HG02884 (cell line): Measurements from ENCODE around the gene MAPKAPK3.
A peak's percentile ranks its signal among the peaks of the same experiment; 100 is the strongest.

Experiments
- ATAC-seq: cut with Tn5 transposase; IDR thresholded peaks from one replicate; pipeline ENCODE4 v1.9.1; 2021; ENCODE audit warnings: mild to moderate bottlenecking, moderate library complexity; ENCODE audit not compliant: unreplicated experiment

MAPKAPK3 gene

DNA sequence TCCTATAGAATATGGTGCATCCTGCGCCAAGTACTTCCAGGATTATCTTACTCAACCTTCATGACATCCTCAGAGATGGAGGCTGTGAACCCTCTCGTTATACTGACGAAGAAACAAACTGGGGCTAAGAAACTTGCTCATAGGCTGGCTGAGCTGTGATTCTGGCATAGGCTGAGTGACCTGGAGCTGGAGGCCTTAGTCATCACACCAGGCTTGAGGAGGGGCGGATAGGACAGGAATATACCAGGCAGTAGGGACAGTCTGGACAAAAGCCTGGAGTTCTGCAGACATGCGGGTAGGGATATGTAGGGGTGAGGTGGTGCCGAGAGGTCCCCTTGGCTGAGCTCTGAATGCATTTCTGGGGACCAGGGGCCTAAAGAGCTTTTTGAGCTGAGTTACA is 29.6 kb upstream of the MAPKAPK3 start:
- ATAC-seq: no peak

DNA sequence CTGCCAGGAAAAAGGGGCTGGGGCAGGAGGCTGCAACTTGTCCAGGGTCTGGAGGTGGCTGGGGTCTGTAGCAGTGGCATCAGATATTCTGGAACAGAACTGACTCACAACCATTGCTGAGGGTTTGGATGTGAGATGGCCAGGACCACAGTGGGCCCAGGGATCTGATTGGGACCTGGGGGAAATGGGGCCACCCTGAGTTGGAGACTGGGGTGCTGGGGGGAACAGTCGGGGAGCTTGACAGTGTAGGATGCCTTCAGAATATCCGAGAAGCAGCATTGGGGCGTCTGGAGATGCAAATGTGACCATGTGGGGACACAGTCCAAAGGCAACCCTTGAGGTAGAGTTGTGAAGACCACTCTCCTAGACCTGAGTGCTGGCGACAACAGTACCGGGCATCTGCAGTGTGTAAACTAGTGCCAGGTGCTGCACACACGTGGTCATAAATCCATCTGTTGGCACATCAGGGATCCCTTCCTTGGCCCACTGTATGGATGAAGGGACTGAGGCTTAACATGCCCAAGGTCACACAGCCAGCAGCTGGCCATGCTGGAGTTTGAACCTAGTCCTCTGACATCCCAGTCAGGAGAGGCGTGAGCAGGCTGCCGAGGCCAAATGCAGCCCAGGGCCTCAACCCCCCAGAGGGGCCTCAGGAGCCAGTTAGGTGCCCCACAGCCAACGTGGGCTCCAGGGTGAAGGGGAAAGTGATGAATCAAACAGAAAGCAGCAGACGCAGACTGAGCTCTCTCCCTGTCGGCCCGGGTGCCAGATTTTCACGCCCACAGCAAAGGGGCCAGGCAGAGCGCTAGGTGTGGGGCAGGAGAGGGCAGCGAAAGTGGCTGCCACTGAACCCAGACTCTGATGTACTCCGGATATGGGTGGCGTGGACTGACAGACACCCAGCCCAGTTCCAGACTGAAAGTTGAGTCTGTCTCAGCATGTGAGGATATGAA is 28.9 kb upstream of the MAPKAPK3 start:
- no peak for ATAC-seq

DNA sequence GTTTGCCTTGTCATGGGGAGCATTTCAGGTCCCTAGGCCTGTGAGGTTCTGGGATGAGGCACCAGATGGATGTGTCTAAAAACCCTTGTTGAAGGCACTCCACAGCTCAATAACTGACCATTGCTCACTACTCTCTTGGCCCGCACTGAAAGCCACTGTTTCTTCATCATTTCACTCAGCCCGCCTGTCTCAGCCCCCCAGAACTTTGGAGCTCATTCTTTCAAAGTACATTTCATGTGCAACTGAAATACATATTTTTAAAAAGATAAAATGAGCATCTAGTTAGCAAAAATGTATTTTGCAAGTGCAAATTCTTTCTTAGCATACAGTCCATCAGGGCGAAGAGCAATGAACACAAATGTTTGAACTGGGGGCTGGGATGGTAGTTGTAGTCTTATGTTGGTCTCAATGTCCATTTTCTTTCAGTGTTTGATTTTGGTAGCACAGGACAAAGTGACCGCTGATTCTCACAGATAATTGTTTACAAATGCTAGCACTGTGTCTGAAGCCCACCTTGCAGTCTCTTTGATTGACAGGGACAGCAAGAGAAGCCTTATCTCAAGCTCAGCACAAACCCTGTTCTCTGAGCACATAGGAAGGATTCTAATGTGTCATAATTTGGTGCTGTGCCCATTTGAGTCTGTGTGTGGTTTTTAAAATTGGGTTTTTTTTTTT is 28.1 kb upstream of the MAPKAPK3 start:
- ATAC-seq: no peak

DNA sequence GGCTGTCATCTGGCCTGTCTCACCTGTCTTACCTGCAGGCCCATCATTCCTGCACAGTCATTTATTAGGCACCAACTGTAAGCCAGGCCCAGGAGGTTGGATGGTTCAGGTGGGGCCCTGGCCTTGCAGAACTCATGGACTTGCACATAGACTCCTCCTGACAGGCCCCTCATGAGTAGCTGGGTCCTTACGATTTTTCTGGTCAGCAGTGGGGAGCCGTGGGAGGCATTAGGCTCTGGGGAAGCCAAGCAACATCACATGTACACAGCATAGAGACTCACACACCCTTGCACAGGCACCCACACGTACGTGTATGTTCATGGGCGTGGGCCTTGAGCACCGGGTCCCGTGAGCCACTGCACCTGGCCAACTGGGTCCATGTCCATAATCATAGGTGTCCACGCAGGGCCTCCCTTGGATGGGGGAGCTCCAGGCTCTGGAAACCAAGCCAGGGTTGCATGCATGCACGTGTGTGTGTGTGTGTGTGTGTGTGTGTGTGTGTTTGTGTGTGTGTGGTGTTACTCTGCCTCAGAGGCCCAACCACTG is 25.7 kb upstream of the MAPKAPK3 start:
- ATAC-seq: peak; percentile 4

- no peak for ATAC-seq
These were observed 24.4 kb upstream of the MAPKAPK3 start for GRCh38 chr3:50592568-50592967.

DNA sequence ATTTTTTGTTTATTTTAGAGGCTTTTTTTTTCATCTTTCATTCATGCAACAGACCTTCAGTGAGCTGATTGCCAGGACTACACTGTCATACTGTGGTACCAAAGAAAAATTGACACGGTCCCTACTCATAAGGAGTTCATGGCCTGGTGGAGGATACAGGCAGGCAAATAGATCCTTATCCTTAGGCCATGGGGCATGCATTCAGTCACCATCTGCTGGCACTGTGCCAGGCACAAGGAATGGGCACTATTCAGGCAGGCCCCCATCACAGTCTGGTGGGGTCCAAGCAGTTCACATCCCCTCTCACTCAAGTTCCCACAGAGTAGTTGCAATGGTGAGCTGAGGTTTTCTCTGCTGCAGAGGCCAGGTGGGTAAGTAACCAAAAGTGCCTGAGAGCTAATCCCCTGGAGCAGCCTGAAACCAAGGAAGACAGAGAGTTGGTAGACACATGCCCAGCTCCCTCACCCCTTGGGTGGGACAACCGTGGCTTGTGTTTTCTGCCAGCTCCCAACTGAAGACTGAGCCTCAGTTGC is 22.6 kb upstream of the MAPKAPK3 start:
- ATAC-seq: no peak

DNA sequence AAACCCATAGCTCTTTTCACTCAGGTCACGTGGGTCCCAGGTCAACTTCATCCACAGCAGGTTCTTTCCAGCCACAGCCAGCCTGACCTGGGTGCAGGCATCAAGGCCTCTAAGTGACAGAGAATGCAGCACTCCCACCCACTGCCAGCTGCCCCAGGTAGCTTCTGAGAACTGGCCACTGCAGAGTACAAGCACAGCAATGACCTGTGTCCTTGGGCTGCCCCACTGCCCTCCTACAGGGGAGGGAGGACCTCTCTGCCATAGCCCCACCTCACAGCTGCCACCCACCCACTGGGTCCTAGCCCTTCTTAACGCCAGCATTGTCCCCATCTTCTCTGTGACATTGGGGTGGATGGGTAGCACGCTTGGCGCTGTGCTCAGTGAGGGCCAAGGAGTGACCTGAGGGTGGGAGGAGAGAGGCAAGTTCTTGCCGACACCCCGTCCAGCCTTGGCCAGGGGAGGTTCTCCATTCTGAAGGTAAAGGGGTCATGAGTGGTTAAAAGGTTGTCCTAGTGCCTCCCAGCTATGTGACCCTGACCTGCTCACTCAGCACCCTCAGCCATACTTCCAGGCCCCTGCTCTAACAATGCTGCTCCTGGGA is 17.7 kb upstream of the MAPKAPK3 start:
- no peak for ATAC-seq

GRCh38 chr3:50599716-50600118 is 17.2 kb upstream of the MAPKAPK3 start:
- no peak for ATAC-seq

DNA sequence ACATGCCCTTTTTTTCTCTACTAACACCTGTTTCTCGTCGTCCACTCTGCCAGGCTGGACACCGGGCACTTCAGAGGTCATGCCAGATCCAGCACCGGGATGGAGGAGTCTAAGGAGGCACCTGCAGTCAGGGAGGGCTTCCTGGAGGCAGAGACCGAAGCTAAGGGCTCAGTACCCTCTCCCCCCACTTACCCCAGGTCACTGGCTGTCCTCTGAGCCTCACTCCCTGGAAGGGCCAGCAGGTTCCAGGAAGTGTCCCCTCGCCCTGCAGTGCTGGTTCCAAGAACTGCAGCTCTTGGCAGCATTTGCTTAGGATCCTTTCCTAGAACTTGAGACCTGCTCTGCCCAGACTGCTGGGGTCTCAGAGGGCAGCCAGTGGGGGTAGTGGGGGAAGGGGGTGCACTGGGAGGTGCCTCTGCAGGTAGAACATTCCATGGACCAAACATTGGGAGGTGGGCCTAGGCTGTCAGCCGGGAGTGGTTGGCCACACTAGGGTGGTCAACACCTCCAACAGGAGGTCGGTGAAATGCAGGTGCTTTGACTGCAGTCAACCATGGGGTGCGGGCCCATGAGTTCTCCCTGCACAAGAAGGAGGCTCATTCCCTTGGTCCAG is 16.7 kb upstream of the MAPKAPK3 start:
- ATAC-seq: no peak

GRCh38 chr3:50600841-50601591 is 15.9 kb upstream of the MAPKAPK3 start:
- ATAC-seq: no peak

DNA sequence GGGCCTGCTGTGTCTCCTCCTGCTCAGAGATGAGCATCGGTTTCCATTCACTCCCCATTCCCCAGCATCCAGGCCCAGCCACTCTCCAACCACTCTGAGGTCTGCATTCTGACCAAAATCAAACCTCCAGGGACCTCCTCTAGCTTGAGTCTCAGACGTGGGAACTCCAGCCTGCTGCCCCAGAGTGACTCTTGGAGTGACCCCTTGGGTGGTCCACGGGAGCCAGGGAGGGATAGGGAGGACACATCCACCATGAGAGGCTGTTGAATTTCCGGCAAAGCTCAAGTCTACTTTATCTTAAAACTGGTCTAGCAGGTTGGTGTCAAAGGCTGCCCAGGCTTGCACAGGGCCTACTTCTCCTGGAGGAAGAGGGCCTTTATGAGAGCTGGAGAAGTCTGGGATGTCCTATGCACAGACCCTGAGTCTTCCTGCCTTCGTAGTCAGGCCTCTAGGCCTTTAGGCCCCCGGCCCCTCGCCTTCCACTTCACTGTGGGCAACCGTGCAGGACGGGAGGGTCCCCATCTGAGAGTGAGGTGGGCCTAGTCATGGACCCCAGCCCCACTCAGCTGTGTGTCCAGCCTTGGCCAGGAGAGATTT is 14.3 kb upstream of the MAPKAPK3 start:
- no peak for ATAC-seq

DNA sequence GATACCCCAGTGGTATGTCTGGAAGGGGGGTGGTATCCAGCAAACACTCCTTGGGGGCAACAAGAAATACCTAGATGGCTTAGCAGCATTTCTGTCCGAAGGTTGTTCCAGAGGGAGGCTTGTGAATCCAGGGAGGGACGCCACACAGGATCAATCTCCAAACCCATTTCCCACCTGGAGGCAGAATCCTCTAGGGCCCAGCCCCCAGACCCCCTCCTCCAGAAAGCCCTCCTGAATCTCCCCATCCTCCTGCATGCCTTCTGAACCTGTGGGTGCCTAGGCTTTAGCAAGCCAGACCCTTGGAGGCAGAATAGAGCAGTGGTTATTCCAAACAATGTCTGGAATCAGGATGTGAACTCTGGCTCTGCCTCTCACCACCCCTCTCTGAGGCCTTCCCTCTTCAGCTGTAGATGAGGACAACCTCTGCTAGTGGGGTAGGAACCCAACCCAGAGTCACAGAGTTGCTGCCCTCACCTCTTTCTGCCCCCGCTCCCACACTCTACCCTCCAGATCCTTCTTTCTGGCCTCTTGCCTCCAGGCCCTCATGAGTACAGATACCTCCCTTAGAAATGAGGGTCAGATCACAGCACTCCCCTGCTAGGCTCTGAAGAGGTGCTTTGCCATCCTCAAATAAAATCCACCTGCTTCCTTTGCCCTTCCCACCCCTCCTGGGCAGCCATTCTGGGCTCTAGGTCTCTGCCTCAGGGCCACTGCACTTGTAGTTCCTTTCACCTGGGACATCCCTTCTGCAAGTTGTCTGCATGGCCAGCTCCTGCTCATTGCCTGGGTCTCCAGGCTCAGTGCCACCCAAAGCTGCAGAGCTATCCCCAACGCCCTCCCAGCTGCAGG is 13.5 kb upstream of the MAPKAPK3 start:
- no peak for ATAC-seq

DNA sequence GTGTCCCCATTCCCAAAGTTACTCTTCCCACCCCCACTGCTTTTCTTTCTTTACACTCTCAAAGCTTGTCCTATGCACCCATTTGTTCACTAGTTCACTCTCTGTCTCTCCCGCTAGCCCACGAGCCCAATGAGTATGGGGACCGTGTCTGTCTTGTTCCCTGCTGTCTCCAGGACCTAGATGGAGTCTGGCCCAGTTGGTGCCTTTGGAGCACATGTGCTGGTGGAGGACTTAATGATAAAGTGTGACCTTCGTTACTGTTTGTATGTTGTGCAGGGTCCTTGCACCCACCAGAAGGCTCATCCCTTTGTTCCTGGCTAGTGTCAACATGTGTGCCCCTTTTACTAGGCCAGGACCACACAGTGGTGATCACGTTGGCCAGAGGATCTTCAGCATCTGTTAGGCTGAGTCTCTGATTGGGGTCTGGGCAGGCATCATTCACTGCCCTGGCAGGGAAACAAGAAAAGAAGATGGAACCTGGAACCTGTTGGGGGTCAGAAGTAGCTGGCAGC is 12.8 kb upstream of the MAPKAPK3 start:
- no peak for ATAC-seq

- no peak for ATAC-seq
These were observed 12.0 kb upstream of the MAPKAPK3 start for GRCh38 chr3:50604628-50605588.

GRCh38 chr3:50605901-50606326 is 11.0 kb upstream of the MAPKAPK3 start:
- ATAC-seq: no peak

- ATAC-seq: no peak
These were observed 10.4 kb upstream of the MAPKAPK3 start for GRCh38 chr3:50606596-50606995.
